ENCODE data around the gene GLRX3. TPM values are rescaled to one million over a fixed set of nuclear protein-coding genes. Genes with fewer than 3 reads are reported as not detected.
"Not testable (repeated sequence)": the region's sequence is repeated elsewhere in the genome, so short reads cannot be mapped to it uniquely, and the experiment has no call there.

Gene GLRX3
- total RNA-seq (10 to 100 TPM; 40.5 to 53.5 (median 46.9) TPM), polyA plus RNA-seq (10 to 100 TPM; 55.1 to 93.1 (median 67.5) TPM)

DNA sequence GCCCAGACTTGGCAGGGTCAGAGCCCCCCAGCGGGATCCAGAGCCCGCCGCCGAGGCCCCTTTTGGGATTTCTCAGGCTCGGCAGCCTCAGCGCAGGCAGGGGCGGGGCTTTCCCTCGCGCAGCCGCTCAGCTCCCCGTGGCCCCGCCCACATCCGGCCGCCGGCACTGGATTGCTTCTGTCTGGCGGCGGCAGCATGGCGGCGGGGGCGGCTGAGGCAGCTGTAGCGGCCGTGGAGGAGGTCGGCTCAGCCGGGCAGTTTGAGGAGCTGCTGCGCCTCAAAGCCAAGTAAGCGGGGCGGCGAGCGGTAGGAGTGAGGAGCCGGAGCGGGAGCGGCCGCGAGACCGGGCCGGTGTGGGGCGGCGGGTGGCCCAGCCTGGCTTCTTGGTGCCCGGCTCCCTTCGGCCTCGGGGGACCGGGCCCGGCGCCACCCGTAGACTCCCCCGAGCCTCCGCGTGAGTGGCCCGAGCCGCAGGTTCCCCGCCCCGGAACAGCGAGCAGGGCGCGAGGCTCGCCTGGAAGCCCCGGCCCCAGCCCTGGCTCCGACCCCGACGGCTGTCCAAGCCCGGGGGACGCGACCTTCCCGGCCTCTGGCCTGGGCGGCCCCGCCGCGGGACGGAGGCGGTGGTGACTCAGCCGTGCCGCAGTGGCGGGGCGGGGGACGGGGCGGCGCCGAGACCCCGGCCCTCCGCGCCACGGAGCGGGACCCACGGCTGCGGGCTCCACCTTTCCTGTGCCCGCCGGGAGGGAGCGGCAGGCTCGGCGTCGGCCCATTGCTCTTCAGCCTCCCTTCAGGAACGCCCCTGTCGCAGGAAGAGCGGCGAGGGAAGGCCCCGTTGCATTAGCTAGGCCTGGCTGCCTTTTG lies at the start of gene GLRX3:
GLRX3 (plus strand) TSS at position 166 of the 864 bp plus-strand sequence; CDS start at position 196, 30 bp downstream.
- intact Hi-C loops (cut with DNase I) = loop anchor here (1.0 kb wide), 1 partner anchor 26 kb away; the partner anchor contains the start of gene C10orf143
- Histone ChIP-seq H3K4me3 (peak within 1 kb of the TSS; percentile 67 to 100 (median 96)), H3K27me3 (no peaks in the 10 kb centered on the region), H3K4me1 (peaks cover 0 to 51% (median 43%) of the 10 kb centered on the region in 4 donors), H3K36me3 (no peaks in the 10 kb centered on the region), H3K27ac (peak within 1 kb of the TSS; percentile 78 to 92 (median 84)), H3K9me3 (no peaks in the 10 kb centered on the region)
- DNase-seq = peak; percentile 92
- TF ChIP-seq, protein P1, sequence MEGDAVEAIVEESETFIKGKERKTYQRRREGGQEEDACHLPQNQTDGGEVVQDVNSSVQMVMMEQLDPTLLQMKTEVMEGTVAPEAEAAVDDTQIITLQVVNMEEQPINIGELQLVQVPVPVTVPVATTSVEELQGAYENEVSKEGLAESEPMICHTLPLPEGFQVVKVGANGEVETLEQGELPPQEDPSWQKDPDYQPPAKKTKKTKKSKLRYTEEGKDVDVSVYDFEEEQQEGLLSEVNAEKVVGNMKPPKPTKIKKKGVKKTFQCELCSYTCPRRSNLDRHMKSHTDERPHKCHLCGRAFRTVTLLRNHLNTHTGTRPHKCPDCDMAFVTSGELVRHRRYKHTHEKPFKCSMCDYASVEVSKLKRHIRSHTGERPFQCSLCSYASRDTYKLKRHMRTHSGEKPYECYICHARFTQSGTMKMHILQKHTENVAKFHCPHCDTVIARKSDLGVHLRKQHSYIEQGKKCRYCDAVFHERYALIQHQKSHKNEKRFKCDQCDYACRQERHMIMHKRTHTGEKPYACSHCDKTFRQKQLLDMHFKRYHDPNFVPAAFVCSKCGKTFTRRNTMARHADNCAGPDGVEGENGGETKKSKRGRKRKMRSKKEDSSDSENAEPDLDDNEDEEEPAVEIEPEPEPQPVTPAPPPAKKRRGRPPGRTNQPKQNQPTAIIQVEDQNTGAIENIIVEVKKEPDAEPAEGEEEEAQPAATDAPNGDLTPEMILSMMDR (IDR thresholded peaks at IDR 0.05) = no peak
- TF ChIP-seq POLR2A (IDR thresholded peaks at IDR 0.05) = peak; percentile 48 to 77
- TF ChIP-seq POLR2AphosphoS5 (IDR thresholded peaks at IDR 0.05) = peak; percentile 60 to 91 (median 78)
- TF ChIP-seq EP300 (IDR thresholded peaks at IDR 0.05) = no peak
- 0 to 1% methylated on average over 96 of the region's 96 CpGs for WGBS, 2 donors

DNA sequence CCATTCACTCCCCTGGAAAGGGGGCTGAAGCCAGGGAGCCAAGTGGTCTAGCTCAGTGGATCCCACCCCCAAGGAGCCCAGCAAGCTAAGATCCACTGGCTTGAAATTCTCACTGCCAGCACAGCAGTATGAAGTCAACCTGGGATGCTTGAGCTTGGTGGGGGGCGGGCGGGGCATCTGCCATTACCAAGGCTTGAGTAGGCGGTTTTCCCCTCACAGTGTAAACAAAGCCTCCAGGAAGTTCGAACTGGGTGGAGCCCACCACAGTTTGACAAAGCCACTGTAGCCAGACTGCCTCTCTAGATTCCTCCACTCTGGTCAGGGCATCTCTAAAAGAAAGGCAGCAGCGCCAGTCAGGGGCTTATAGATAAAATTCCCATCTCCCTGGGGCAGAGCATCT lies 45.6 kb upstream of the GLRX3 start:
- H3K4me1 ChIP-seq; DNase-seq; intact Hi-C loops (cut with DNase I); H3K9me3 ChIP-seq; H3K27me3 ChIP-seq; H3K4me3 ChIP-seq; H3K27ac ChIP-seq: not testable (repeated sequence)
- 66 to 82% methylated on average over 5 of the region's 5 CpGs for WGBS, 2 donors
- H3K36me3 ChIP-seq = peaks cover 0 to 25% (median 3%) of the 10 kb centered on the region in 4 donors

DNA sequence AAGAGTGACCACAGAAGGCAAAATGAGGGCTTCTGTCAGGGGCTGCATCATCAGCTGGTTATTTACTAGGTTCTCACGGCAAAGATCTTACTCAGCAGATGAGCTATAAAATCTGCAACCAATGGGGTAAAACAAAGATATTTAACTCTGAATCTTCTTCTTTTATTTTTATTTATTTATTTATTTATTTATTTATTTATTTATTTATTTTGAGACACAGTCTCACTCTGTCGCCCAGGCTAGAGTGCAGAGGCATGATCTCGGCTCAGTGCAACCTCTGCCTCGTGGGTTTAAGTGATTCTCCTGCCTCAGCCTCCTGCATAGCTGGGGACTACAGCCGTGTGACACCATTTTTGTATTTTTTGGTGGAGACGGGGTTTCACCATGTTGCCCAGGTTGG lies 36.8 kb upstream of the GLRX3 start:
- intact Hi-C loops (cut with DNase I) = no loop called here

DNA sequence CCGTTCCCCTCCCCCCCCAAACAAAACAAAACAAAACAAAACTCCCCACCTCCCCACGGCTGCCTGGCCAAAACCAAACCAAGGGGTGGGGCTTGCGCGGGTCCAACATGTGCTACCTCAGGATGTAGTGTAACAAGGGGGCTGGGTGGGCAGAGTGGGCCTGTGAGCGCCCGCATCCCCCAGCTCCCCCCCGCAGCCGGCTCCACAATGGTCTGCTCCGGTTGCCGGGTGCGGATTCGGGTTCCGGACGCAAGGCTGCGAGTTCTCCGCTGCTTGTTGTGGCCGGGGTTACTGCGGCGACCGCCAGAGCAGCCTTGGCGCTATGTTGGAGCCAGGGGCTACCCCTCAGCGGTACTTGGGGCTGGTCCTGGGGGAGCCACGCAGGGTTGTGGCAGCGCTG lies 30.5 kb upstream of the GLRX3 start:
- TF ChIP-seq POLR2AphosphoS5 (IDR thresholded peaks at IDR 0.05) (no peak), POLR2A (IDR thresholded peaks at IDR 0.05) (no peak), EP300 (IDR thresholded peaks at IDR 0.05) (no peak)
- TF ChIP-seq, protein P1 (IDR thresholded peaks at IDR 0.05) = no peak
- no peaks in the 10 kb centered on the region for H3K27me3 ChIP-seq
- no peak overlapping the region for H3K4me3 ChIP-seq
- no peak for DNase-seq
- H3K9me3 ChIP-seq = no peaks in the 10 kb centered on the region
- intact Hi-C loops (cut with DNase I) = no loop called here
- 91 to 94% methylated on average over 24 of the region's 24 CpGs for WGBS, 2 donors
- H3K4me1 ChIP-seq = peaks cover 0 to 15% (median 12%) of the 10 kb centered on the region in 4 donors
- no peak overlapping the region for H3K27ac ChIP-seq
- peaks cover 0 to 16% (median 0%) of the 10 kb centered on the region in 4 donors for H3K36me3 ChIP-seq

More for the DNA sequence above, 36.8 kb upstream of the GLRX3 start:
- no peak for DNase-seq
- no peaks in the 10 kb centered on the region for H3K27me3 ChIP-seq
- no peak overlapping the region for H3K27ac ChIP-seq
- H3K36me3 ChIP-seq = peaks cover 0 to 15% (median 0%) of the 10 kb centered on the region in 4 donors
- TF ChIP-seq EP300 (IDR thresholded peaks at IDR 0.05) = no peak
- TF ChIP-seq, protein P1 (IDR thresholded peaks at IDR 0.05) = no peak
- no peak for TF ChIP-seq POLR2A (IDR thresholded peaks at IDR 0.05)
- H3K9me3 ChIP-seq = no peaks in the 10 kb centered on the region
- 95 to 97% methylated on average over 6 of the region's 6 CpGs for WGBS, 2 donors
- H3K4me1 ChIP-seq = no peaks in the 10 kb centered on the region
- no peak overlapping the region for H3K4me3 ChIP-seq

- intact Hi-C loops (cut with DNase I); H3K27ac ChIP-seq; DNase-seq; H3K9me3 ChIP-seq; H3K27me3 ChIP-seq; H3K4me3 ChIP-seq: not testable (repeated sequence)
- peaks cover 0 to 11% (median 0%) of the 10 kb centered on the region in 4 donors for H3K36me3 ChIP-seq
- WGBS, 2 donors = 80 to 82% methylated on average over 8 of the region's 8 CpGs
- H3K4me1 ChIP-seq = peaks cover 0 to 27% (median 24%) of the 10 kb centered on the region in 4 donors
Observed at GRCh38 chr10:130108146-130108545, 28.0 kb upstream of the GLRX3 start.

Data from sigmoid colon (tissue), 7 donors.